ENCODE measurements around the gene AQP2.

AQP2 gene

DNA sequence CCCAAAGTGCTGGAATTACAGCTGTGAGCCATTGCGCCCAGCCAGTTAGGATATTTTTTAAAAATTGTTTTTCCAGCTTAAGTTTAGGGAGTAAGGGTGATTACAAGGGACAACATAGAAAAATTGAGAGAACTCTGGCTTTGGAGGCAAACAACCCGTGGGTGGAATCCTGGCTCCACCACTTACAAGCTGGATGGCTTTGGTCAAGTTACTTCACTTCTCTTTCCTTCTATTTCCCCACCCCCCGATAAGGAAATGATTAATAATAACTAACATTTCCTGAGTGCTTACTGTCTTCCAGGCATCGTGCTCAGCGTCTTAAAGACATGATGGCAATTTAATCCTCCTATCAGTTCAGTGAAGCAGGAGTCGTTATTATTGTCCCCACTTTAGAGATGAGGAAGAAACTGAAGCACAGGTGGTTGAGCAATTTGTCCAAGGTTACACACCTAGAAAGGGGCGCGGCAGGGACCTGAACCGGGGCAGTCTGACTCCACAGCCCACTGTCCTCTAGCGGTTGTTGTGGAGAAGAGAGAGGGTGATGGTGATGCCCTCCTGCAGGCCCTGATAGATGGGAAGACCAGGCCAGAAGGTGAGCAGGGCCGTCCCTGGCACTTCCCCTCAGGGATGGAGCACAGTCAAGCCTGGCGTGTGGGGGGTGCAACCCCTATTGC, 30.2 kb upstream of the AQP2 start:
- no peak for DNase-seq (ENCODE audit: low spot score)

DNA sequence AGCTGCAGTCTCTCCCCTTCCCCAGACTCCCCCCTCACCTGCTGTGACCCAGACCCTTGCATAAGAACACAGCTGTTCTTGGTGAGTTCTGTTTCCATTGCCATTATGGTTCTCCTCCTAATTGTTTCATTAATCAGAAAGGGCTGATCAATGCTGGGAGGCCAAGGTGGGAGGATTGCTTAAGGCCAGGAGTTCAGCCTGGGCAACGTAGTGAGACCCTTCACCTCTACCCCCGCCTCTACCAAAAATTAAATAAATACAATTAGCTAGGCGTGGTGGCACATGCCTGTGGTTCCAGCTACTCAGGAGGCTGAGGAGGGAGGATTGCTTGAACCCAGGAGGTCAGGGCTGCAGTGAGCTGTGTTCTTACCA, 29.6 kb upstream of the AQP2 start:
- no peak for DNase-seq (ENCODE audit: low spot score)

DNA sequence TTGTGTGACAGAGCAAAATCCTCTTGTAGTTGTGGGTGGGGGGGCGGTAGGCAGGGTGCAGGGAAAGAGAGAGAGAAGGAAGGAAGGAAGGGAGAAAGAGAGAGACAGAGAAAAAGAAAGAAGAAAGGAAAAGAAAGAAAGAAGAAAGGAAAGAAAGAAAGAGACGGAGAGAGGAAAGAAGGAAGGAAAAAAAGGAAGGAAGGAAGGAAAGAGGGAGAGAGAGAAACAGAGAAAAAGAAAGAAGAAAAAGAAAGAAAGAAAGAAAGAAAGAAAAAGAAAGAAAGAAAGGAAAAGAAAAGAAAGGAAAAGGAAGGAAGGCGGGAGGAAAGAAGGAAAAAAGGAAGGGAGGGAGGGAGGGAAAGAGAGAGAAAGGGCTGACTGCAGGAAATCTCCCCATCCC, 29.2 kb upstream of the AQP2 start:
- no peak for DNase-seq (ENCODE audit: low spot score)

DNA sequence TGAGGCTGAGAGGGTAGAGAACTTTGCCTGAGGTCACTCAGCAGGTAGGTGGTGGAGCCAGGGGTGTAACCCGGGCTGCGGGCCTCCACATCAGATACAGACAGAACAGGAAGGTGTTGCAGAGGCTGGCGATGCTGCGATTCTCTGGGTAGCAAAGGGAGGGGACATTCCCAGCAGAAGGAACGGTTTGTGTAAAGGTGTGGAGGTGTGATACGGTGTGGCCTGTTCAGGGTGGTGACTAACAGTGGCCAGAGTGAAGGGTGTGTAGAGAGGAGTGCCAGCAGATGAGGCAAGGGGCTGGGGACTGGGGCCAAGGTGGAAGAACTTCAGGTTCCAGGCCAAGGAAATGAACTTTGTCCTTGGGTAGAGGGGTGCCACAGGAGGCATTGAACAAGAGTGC, 28.6 kb upstream of the AQP2 start:
- no peak for DNase-seq (ENCODE audit: low spot score)

DNA sequence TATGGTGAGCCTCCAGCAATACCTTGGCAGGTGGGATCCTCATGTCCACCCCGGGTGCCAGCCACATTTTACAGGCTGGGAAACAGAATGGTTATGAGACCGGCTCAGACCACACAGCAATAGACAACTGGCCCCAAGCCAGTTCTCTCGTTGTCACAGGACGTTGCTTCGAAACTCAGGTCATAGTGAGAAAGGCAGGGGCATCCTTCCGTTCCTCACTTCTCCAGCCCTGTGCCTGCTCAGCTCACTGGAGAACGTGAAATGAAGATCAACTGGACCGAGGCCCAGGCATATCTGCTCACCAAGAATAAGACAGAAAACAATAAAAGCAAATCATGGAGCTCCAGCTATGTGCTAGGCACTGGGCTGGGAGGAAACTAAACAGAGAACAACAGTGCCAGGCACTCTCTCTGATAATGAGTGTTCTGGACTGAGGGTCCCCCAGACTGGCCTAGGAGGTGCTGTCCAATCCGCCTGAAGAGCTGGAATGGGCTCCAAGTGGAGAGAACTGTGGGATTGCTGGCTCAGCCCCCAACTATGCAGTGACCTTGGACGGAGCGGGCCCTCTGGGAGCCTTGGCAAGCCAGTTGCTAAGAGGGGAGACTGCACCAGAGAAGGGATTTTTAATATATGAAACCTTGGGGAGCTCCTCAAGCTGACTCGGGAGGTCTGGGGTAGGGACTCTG, 28.0 kb upstream of the AQP2 start:
- DNase-seq (ENCODE audit: low spot score) = no peak

DNA sequence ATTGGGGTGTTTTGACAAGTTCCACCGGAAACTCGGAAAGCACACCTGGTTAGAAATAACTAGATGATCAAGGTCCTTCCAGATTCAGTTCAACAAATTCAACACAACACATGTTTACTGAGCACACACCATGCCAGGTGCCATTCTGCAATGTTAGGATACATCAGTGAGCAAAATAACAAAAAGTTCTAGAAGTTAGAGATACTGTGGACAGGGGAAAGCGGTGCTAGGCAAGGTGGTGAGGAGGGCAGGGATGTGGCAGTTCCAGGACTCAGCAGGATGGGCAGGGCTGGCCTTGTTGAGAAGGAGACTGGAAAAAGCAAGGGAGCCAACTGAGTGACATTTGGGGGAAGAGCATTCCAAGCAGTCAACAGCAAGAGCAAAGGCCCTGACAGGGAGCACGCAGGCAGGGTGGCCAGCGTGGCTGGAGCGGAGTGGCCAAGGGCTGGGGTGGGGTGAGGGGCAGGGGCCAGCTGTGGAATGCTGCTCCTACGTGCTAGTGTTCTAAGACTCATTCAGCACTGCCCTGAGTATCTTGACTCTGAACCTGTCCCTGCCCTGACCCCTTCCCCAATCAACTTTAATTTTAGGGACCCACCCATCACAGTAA, 27.4 kb upstream of the AQP2 start:
- no peak for DNase-seq (ENCODE audit: low spot score)

DNA sequence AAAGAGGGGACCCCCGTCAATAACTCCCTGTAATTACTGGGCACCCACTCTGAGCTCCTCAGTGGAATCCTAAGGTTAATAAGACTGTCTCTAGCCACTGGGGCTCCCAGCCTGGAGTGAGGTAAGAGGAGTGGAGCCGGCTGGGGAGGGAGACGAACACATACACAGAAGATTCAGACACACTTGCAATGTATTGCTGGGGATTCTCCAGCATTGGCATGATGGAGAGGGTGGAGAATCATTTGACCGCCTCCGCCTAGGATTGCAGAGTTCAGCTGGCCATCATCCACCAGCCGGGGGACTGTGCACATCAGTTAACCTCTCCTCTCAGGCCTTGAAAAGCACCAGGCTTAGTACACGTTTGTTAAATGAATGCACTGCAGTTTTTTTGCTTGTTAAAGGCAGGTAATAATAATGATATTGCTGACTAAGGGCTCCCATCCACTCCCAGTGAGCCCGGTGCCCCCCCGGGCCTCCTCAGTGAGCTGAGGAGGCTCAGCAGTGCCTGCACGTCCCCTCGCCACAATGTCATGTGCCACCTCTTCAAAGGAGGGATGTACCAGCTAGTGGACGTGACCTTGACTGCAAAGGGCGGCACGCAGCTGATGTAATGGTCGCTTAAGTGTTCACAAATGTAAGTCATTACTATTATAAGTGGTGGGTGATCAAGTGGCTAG, 26.5 kb upstream of the AQP2 start:
- no peak for DNase-seq (ENCODE audit: low spot score)

DNA sequence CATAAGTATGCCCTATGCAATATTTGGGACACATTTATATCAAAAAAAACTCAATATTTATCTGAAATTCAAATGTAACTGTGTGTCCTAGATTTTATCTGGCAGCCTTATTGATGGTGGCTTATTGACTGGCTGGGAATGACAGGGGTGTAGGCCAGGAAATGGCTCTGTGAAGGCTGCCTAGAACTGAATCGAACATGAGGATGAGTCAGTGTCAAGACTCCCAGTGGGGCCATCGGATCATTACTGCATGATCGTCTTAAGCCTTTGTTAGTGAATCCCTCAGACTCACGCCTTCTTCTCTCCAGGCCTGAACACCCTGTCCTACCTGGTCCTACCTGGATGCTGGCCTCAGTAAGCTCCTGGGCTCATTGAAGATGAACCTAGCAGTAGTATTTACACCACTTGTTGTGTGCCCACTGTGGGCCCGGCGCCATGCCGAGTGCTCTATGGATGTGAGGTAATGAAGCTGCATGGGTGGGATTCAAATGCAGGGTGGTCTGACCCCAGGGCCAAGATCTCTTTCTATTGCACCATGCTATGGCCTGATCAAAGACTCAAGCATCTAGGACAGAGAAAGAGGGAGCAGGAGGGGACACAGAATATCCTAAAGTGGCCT, 25.8 kb upstream of the AQP2 start:
- DNase-seq (ENCODE audit: low spot score) = no peak

DNA sequence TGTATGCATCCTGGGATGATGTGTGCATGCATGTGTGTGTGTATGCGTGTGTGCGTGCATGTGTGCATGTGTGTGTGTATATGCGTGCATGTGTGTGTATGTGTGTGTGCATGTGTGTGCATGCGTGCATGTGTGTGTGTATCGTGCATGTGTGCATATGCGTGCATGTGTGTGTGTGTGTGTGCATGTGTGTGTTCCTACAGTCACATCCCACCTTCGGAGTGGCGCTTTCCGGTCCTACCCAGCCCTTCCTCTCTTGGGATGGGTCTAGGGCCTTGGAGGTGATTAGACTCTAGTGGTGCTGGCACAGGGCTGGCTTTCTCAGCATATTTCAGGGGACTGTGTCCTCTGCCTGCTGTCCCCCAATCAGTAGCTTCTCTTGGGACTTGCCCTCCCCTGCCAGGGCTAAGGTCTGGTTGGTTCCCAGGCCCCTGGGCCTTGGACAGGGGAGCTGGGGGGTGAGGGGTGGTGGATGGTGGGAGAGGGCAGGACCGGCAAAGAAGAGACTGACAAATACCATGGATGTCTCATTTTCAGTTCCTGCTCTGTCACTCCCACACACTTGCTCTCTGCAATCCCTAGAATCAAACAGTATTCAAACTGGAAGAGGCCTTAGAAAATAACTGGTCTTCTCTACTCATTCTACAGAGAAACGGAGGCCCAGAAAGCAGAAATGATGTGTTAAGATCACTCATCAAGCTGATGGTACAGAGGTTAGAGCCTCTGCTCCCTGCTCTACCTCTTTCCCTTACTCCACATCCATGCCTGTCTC, 24.9 kb upstream of the AQP2 start:
- no peak for DNase-seq (ENCODE audit: low spot score)

DNA sequence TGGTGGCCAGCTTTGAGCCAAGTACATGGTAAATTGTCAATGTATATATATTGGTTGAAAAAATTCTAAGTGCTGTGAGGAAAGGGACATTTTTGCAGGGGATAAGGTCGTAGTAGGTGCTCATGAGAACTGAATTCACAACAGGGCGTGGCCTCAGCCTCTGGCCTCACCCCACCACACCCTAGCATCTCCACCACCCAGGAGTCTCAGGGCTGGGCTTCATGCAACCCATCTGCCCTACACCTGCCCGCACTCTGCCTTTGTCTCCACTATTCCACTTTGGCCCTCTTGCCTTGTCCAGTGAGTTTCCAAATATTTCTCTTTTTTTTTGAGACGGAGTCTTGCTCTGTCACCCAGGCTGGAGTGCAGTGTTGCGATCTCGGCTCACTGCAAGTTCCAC, 22.1 kb upstream of the AQP2 start:
- DNase-seq (ENCODE audit: low spot score) = no peak

DNA sequence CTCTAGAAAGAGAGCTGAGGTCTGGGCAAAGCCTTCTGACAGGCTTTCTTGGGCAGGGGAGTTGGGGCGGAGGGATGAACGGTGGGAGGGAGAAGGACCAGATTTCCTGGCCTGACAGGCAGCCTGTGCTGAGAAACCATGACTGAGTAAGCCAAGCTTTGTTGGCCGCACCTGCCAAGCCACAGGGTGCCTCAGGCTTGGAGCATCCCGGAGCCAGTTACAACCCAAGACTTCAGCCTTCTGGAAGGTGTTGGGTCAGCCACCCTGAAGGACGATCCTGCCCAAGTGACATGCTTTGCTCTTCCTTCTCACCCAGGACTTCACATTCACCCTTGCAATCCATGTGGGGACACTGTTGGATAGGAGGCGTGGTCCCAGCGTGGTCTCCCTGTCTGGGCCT, 21.0 kb upstream of the AQP2 start:
- DNase-seq (ENCODE audit: low spot score) = no peak

DNA sequence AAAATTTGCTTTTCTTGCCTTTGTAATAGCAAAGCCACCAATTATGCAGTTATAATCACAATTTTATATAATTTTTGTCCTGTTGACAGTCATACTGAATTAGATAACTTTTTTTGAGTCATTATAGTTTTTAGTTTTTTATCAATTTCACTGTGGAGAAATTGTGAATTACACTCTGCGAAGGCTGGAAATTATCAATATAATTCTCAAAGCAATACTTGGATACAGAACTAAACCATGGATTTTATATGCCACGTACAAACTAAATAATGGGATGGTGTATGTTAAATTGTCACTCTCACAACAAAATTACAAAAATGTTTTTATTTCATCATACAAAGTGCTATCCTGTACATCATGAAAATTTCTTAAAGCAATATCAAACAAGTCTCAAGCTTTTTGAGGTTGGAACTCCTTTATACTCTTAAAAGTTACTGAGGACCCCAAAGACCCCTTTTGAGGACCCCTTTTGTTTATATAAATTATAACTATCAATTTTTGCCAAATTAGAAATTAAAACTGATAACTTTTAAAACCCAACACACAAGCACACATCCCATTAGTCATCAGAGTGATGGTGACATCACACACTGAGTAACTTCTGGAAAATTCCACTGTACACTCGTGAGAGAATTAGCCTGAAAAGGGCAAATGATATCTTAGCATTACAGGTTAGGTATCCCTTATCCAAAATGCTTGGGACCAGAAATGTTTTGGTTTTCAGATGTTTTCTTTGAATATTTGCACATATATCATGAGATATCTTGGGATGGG, 19.8 kb upstream of the AQP2 start:
- DNase-seq (ENCODE audit: low spot score) = no peak

DNA sequence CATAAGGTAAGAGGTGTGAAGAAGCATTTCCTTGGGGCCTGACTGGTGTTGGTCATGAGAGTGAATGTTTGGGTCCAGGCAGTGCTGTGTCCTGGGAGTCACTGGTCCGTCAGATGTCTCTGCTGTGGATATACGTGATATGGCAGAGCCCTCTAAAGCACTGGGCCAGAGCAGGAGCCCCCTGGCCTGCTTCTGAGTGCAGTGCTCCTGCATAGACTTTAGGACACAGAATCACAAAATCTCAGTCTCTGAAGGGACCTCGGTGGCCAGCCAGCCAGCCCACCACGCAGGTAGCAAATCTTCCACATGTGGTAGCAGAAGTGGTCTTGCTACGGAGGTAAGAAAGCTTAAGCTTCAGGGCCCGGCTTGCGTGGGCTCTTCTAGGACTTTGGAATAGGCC, 18.5 kb upstream of the AQP2 start:
- DNase-seq (ENCODE audit: low spot score) = no peak

DNA sequence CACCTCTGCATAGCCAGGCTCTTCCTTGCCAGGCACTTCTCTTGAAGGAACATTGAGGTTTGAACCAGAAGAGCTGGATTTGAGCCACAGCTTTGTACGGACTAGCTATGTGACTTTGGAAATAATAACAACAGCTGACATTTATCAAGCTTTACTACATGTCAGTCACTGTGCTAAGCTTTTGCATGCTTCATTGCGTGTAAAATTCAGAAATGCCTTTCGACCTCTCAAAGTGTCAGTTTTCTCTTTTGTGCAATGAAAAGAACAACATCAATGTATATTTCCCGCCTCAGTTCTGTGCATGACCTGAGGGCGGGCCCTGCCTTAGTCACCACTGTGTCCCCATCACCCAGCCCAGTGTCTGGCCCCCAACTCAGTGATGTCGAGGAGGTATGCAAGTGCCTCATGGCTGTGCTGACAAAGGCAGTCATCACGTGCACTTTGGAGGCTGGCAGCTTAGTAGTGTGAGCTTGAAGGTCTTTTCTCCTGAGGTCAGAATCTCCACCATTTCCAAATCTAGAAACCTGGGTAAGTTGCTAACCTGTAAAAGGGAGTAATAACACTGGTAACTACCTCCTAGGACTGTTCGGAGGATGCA, 17.9 kb upstream of the AQP2 start:
- no peak for DNase-seq (ENCODE audit: low spot score)

DNA sequence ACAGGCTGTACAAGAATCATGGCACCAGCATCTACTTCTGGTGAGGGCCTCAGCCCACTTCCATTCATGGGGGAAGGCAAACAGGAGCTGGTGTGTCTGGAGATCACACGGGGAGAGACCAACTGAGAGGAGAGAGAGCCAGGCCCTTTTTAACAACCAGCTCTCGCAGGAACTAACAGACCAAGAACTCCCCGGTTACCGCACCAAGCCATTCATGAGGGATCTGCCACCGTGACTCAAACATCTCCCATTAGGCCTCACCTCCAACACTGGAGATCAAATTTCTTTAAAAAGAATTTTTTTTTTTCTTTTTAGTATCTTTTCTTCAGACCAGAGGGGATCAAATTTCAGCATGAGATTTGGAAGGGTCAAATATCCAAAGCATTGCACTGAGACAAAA, 16.7 kb upstream of the AQP2 start:
- no peak for DNase-seq (ENCODE audit: low spot score)

DNA sequence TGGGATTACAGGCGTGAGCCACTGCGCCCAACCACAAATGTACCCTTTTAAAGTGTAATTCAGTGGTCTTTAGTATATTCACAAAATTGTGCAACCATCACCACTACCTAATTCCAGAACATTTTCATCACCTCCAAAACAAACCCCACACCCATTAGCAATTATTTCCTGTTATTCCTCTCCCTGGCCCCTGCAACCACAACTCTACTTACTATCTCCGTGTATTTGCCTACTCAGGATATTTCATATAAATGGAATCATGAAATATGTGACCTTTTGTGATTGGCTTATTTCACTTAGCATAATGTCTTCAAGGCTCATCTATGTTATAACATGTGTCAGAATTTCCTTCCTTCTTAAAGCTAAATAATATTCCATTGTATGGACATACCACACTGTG, 16.0 kb upstream of the AQP2 start:
- no peak for DNase-seq (ENCODE audit: low spot score)

DNA sequence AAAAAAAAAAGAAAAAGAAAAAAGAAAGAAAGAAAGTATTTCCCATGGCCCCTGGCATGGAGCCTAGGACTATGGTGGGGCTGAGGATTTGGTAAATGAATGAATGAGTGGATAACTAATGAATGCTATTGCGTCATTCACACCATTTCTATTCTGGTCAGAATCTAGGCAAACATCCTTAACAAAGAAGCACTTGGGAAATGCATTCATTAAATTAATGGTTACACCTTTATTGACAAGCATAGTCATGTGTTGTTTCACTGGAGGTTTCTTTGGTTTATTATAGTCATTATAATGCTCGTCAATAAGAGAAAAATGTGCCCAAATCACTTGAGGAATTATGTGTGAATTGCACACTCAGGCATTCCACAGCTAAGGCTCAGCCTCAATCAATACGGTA, 13.6 kb upstream of the AQP2 start:
- DNase-seq (ENCODE audit: low spot score) = no peak

DNA sequence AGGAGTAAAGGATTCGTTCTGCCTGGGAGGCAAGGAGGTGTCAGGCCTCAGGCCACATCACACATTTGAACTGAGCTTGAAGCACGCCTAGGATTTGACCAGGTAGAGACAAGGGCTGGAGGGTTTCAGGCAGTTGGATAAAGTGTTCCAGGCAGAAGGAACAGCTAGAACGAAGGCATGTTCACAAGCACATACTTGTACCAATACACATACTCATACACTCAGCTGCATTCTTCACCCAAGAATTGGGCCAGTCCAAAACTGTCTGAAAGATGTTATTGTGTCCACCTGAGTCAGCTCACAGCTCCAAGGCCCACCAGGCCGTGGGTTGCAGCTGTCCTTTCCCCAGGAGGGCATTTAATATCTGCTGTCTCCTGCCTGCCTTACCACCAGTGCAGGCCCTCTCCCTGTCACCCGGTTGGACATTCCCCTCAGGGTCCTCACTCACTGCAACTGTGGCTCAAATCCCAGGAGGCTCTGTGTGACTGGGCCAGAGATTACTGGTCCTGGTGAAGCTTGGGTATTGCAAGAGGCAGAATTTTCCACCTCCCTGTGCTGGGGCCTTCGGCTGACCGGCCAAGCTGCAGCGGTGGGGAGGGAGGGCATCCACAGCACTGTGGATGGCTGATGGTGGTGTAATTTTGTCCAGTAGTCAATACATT, 12.8 kb upstream of the AQP2 start:
- no peak for DNase-seq (ENCODE audit: low spot score)

DNA sequence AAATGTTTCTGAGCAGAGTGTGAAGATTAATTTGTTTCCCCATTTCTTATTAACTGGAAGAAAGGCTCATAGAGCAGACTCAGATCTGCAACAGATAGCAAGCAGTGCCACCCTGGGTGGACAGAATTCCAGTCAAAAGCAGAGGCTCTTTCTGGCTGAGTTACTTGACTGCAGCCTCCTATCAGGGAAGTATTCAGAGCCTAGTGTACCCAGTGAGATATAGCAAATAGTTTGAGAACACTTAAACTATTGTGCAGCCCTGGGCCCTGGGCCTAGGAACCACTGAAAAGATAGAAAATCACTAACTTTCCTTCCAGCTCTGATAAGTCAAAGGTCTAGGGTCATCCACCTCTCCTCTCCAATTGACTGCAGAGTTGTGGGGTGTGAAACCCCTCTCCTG, 11.2 kb upstream of the AQP2 start:
- DNase-seq (ENCODE audit: low spot score) = no peak

DNA sequence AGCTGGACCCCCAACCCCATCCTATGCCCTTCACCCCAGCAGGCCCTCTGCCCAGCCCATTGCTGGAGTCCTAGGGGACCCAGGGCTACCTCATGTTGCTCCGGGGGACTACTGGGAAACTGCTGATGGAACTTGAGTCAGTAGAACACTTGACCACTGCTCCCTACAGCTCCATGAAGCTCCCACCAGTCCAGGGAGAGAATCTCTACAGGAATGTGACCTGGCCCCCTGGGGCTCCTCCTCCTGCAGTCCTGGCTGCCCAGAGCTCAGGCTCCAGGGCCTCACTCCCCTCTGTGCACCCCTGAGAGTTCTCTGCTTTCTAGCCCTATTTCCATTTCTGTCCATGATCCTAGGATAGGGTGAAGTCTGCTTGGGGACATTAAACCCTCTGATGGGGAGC, 10.8 kb upstream of the AQP2 start:
- no peak for DNase-seq (ENCODE audit: low spot score)

Measured in activated CD4-positive, alpha-beta T cell treated with anti-CD3 and anti-CD28 coated beads, Interleukin-2, Interleukin-4, amounts not matched to agents 100 ng/mL and 50 ng/mL, durations not matched to agents 16 hours and 8 hours (primary cell).